Transverse colon (tissue), 4 donors: Measurements from ENCODE around the gene IPO8. TPM values are rescaled to one million over a fixed set of nuclear protein-coding genes. Genes with fewer than 3 reads are reported as not detected.

Experiments used
- DNase-seq: peaks from one replicate; pipeline ENCODE4 v3.0.0-alpha.2; 2019
- H3K27ac ChIP-seq, 4 donors: fragments of 200-600 bp; sonication (generic); 2 replicates each; pipeline ENCODE4 v1.5.1; 2016 to 2018; ENCODE audit warnings: inconsistent platforms in 4 of 4
- H3K27me3 ChIP-seq: fragments of 200-600 bp; sonication (generic); 2 replicates; pipeline ENCODE4 v1.5.1; 2017; ENCODE audit warnings: inconsistent platforms
- H3K36me3 ChIP-seq, 4 donors: fragments of 200-600 bp; sonication (generic); 2 replicates each; pipeline ENCODE4 v1.5.1; 2017 to 2019; ENCODE audit warnings: inconsistent platforms in 4 of 4
- H3K4me1 ChIP-seq, 4 donors: fragments of 200-600 bp; sonication (generic); 2 replicates each; pipeline ENCODE4 v1.5.1; 2017 to 2020; ENCODE audit warnings: inconsistent platforms in 4 of 4
- H3K4me3 ChIP-seq, 4 donors: fragments of 200-600 bp; sonication (generic); 1 replicate in 1 of 4; 2 replicates in 3 of 4; pipeline versions ENCODE4 v1.5.1 to v1.6.1; 2017 to 2019; ENCODE audit warnings: inconsistent platforms in 4 of 4
- H3K9me3 ChIP-seq, 2 donors: fragments of 200-600 bp; sonication (generic); 2 replicates each; pipeline ENCODE4 v1.5.1; 2017 to 2019; ENCODE audit warnings: inconsistent platforms in 2 of 2
- CTCF ChIP-seq, 5 experiments: fragments of 200-600 bp in 3 of 5; fragments of 450-650 bp in 2 of 5; sonication (generic) in 3 of 5; IDR thresholded peaks; 1 replicate in 2 of 5; 2 replicates in 3 of 5; pipeline ENCODE4 v1.5.1; 2016 to 2017; ENCODE audit warnings: antibody characterized with exemption in 5 of 5, inconsistent platforms in 3 of 5, mild to moderate bottlenecking in 2 of 5, moderate library complexity in 1 of 5
- EP300 ChIP-seq: sonication (generic); formaldehyde crosslinking; IDR thresholded peaks from one replicate; pipeline ENCODE4 v1.6.1; 2017; ENCODE audit warnings: antibody characterized with exemption, low read depth
- POLR2A ChIP-seq: fragments of 450-650 bp; IDR thresholded peaks from one replicate; pipeline ENCODE4 v1.6.1; 2016; ENCODE audit warnings: antibody characterized with exemption, mild to moderate bottlenecking, moderate library complexity
- POLR2AphosphoS5 ChIP-seq, 3 donors: sonication (generic); formaldehyde crosslinking; IDR thresholded peaks; one replicate each; pipeline ENCODE4 v1.6.1; 2016; ENCODE audit warnings: antibody characterized with exemption in 3 of 3
- WGBS, 2 donors: methylation state at CpG; one replicate each; pipeline ENCODE4 v1.1.5; 2018; ENCODE audit warnings: low coverage in 1 of 2; 5-methylcytosine and 5-hydroxymethylcytosine counted together
- in situ Hi-C, 4 donors: fragments of 200-750 bp; cut with MboI; loops; one replicate each; pipeline versions ENCODE4 v1.15.0 to v1.15.1; 2017; ENCODE audit warnings: low sequenced_read_pairs in 3 of 4, low pct_ligation_motif_present in 1 of 4, low pct_unique_long_range_greater_than_20kb in 1 of 4
- intact Hi-C: fragments of 100-400 bp; cut with DNase I; formaldehyde crosslinking; loops from one replicate; pipeline ENCODE4 v1.15.1; 2023; ENCODE audit warnings: low total_unique reads
- total RNA-seq, 4 donors: library from RNA; depleted of rRNA; stranded (reverse); fragments of >200 nt; gene quantifications; one replicate each; pipeline ENCODE4 v1.1.0, GENCODE V29; 2016

IPO8 gene
- total RNA-seq, 4 donors from 2014 or later: 35.2 to 73.9 (median 62.6) TPM

GRCh38 chr12:30661210-30661609 is 34.5 kb downstream of the IPO8 start:
- no peak overlapping the region for H3K27ac ChIP-seq
- intact Hi-C loops (no loop called here), in situ Hi-C loops (no loop called here)
- TF ChIP-seq CTCF (IDR thresholded peaks at IDR 0.05): no peak
- no peak for TF ChIP-seq POLR2A
- WGBS, 2 donors: 81 to 91% methylated on average over 3 to 4 of the region's 4 CpGs
- no peaks in the 10 kb centered on the region for H3K27me3 ChIP-seq
- H3K4me3 ChIP-seq: no peak overlapping the region
- H3K36me3 ChIP-seq: peaks cover 0 to 81% (median 18%) of the 10 kb centered on the region in 4 donors
- no peaks in the 10 kb centered on the region for H3K4me1 ChIP-seq
- DNase-seq: no peak
- no peaks in the 10 kb centered on the region for H3K9me3 ChIP-seq

GRCh38 chr12:30652034-30652696 is 43.5 kb downstream of the IPO8 start:
- no peaks in the 10 kb centered on the region for H3K4me1 ChIP-seq
- intact Hi-C loops: no loop called here
- no peak for TF ChIP-seq POLR2A
- no peak for TF ChIP-seq POLR2AphosphoS5 (IDR thresholded peaks at IDR 0.05)
- TF ChIP-seq EP300: no peak
- no peak for TF ChIP-seq CTCF (IDR thresholded peaks at IDR 0.05)
- in situ Hi-C loops: no loop called here
- H3K4me3 ChIP-seq: no peak overlapping the region
- H3K36me3 ChIP-seq: peaks cover 0 to 40% (median 7%) of the 10 kb centered on the region in 4 donors
- no peak for DNase-seq
- no peaks in the 10 kb centered on the region for H3K27me3 ChIP-seq
- 80 to 86% methylated on average over 1 of the region's 1 CpG for WGBS, 2 donors
- H3K9me3 ChIP-seq: no peaks in the 10 kb centered on the region
- no peak overlapping the region for H3K27ac ChIP-seq

GRCh38 chr12:30646821-30647220 is 48.8 kb downstream of the IPO8 start:
- H3K27me3 ChIP-seq: no peaks in the 10 kb centered on the region
- in situ Hi-C loops: no loop called here

GRCh38 chr12:30643366-30643765 is 52.3 kb downstream of the IPO8 start:
- in situ Hi-C loops: no loop called here
- Histone ChIP-seq H3K4me1 (no peaks in the 10 kb centered on the region), H3K27me3 (no peaks in the 10 kb centered on the region), H3K27ac (no peak overlapping the region), H3K4me3 (no peak overlapping the region), H3K36me3 (peaks cover 0 to 12% (median 5%) of the 10 kb centered on the region in 4 donors), H3K9me3 (no peaks in the 10 kb centered on the region)
- intact Hi-C loops: no loop called here
- 93 to 99% methylated on average over 3 to 4 of the region's 4 CpGs for WGBS, 2 donors
- DNase-seq: no peak
- TF ChIP-seq EP300 (no peak), POLR2AphosphoS5 (IDR thresholded peaks at IDR 0.05) (no peak), POLR2A (no peak), CTCF (IDR thresholded peaks at IDR 0.05) (no peak)

More at GRCh38 chr12:30646821-30647220, 48.8 kb downstream of the IPO8 start:
- DNase-seq: no peak
- no peaks in the 10 kb centered on the region for H3K4me1 ChIP-seq
- peaks cover 0 to 13% (median under 1%) of the 10 kb centered on the region in 4 donors for H3K36me3 ChIP-seq
- intact Hi-C loops: no loop called here
- no peaks in the 10 kb centered on the region for H3K9me3 ChIP-seq
- no peak for TF ChIP-seq POLR2AphosphoS5 (IDR thresholded peaks at IDR 0.05)
- no peak for TF ChIP-seq CTCF (IDR thresholded peaks at IDR 0.05)
- TF ChIP-seq EP300: no peak
- no peak for TF ChIP-seq POLR2A
- no peak overlapping the region for H3K27ac ChIP-seq
- H3K4me3 ChIP-seq: no peak overlapping the region
- WGBS, 2 donors: 70 to 80% methylated on average over 1 to 4 of the region's 4 CpGs
